HG03103 (cell line): ENCODE data around the gene GATA6.
"Not testable (repeated sequence)": the region's sequence is repeated elsewhere in the genome, so short reads cannot be mapped to it uniquely, and the experiment has no call there.

Experiments
- ATAC-seq: cut with Tn5 transposase; IDR thresholded peaks from one replicate; pipeline ENCODE4 v1.9.1; 2021; ENCODE audit warnings: low read depth; ENCODE audit not compliant: unreplicated experiment

GATA6 gene

GRCh38 chr18:22203536-22204213 is 34.3 kb downstream of the GATA6 start:
- ATAC-seq, result no peak

- ATAC-seq, result no peak
Measured at GRCh38 chr18:22204214-22204536, 34.8 kb downstream of the GATA6 start.

- no peak for ATAC-seq
Measured at GRCh38 chr18:22204996-22205395, 35.6 kb downstream of the GATA6 start.

- no peak for ATAC-seq
Measured at GRCh38 chr18:22207021-22207758, 37.8 kb downstream of the GATA6 start.

GRCh38 chr18:22210311-22210754 is 40.9 kb downstream of the GATA6 start:
- no peak for ATAC-seq

GRCh38 chr18:22211657-22212056 is 42.3 kb downstream of the GATA6 start:
- ATAC-seq, result no peak

- no peak for ATAC-seq
Measured at GRCh38 chr18:22213333-22213973, 44.1 kb downstream of the GATA6 start.

GRCh38 chr18:22214731-22215528 is 45.5 kb downstream of the GATA6 start:
- no peak for ATAC-seq

GRCh38 chr18:22218835-22219234 is 49.4 kb downstream of the GATA6 start:
- ATAC-seq, result no peak

GRCh38 chr18:22219568-22220355 is 50.4 kb downstream of the GATA6 start:
- no peak for ATAC-seq

GRCh38 chr18:22220585-22220984 is 51.2 kb downstream of the GATA6 start:
- not testable (repeated sequence) for ATAC-seq

- ATAC-seq, result no peak
Measured at GRCh38 chr18:22221350-22221749, 52.0 kb downstream of the GATA6 start.

- ATAC-seq, result no peak
Measured at GRCh38 chr18:22223254-22223964, 54.0 kb downstream of the GATA6 start.

- no peak for ATAC-seq
Measured at GRCh38 chr18:22223965-22224322, 54.6 kb downstream of the GATA6 start.

- ATAC-seq, result no peak
Measured at GRCh38 chr18:22224339-22224738, 55.0 kb downstream of the GATA6 start.

- no peak for ATAC-seq
Measured at GRCh38 chr18:22226801-22227200, 57.4 kb downstream of the GATA6 start.

- ATAC-seq, result no peak
Measured at GRCh38 chr18:22228976-22229375, 59.6 kb downstream of the GATA6 start.

GRCh38 chr18:22229456-22230124 is 60.2 kb downstream of the GATA6 start:
- no peak for ATAC-seq

GRCh38 chr18:22230471-22230945 is 61.1 kb downstream of the GATA6 start:
- no peak for ATAC-seq
